DND-41 (cell line): ENCODE measurements around the gene VIL1.

Experiments used
- ATAC-seq: fragments of 200-7000 bp; cut with Tn5 transposase; 3 replicates; pipeline ENCODE4 v1.9.1; 2021; ENCODE audit warnings: low read depth; ENCODE audit not compliant: insufficient read depth
- DNase-seq: peaks from one replicate; pipeline ENCODE4 v3.0.0-alpha.2; 2020
- H2AFZ ChIP-seq: 2 replicates; pipeline ENCODE4 v1.6.0; 2012; ENCODE audit warnings: low read depth, low read length
- H3K27ac ChIP-seq: 2 replicates; pipeline ENCODE4 v1.5.1; 2012; ENCODE audit warnings: low read length, inconsistent platforms
- H3K27me3 ChIP-seq: fragments of 200-600 bp; sonication (generic); 2 replicates; pipeline ENCODE4 v1.6.0; 2012; ENCODE audit warnings: low read length, mild to moderate bottlenecking, inconsistent platforms; ENCODE audit not compliant: insufficient read depth, poor library complexity
- H3K36me3 ChIP-seq: 2 replicates; pipeline ENCODE4 v1.5.1; 2012; ENCODE audit warnings: low read length, inconsistent platforms; ENCODE audit not compliant: insufficient read depth
- H3K4me1 ChIP-seq: 2 replicates; pipeline ENCODE4 v1.5.1; 2012; ENCODE audit warnings: mild to moderate bottlenecking, low read length; ENCODE audit not compliant: insufficient read depth
- H3K4me2 ChIP-seq: 2 replicates; pipeline ENCODE4 v1.6.0; 2012; ENCODE audit warnings: mild to moderate bottlenecking, moderate library complexity, low read length, inconsistent platforms; ENCODE audit not compliant: insufficient read depth
- H3K4me3 ChIP-seq, 2 experiments: fragments of 200-600 bp in 1 of 2; shearing (Covaris generic) in 1 of 2; 2 replicates each; pipeline ENCODE4 v1.5.1; 2012 to 2016; ENCODE audit warnings: inconsistent platforms in 2 of 2, low read length in 2 of 2, mild to moderate bottlenecking in 2 of 2, low read depth in 1 of 2, moderate library complexity in 1 of 2
- H3K79me2 ChIP-seq: 2 replicates; pipeline ENCODE4 v1.6.0; 2012; ENCODE audit warnings: low read length, inconsistent platforms; ENCODE audit not compliant: insufficient read depth
- H3K9ac ChIP-seq: 2 replicates; pipeline ENCODE4 v1.6.0; 2012; ENCODE audit warnings: low read depth, mild to moderate bottlenecking, inconsistent platforms, low read length, moderate library complexity
- H3K9me3 ChIP-seq: 2 replicates; pipeline ENCODE4 v1.5.1; 2012; ENCODE audit warnings: low read length, moderate library complexity, mild to moderate bottlenecking, inconsistent platforms; ENCODE audit not compliant: insufficient read depth, severe bottlenecking
- H4K20me1 ChIP-seq: 2 replicates; pipeline ENCODE4 v1.6.0; 2012; ENCODE audit warnings: low read length; ENCODE audit not compliant: insufficient read depth
- EZH2 ChIP-seq: IDR thresholded peaks from 3 replicates; pipeline ENCODE4 v1.6.1; 2012; ENCODE audit warnings: borderline replicate concordance, low read depth, mild to moderate bottlenecking, moderate library complexity, low read length, inconsistent platforms; ENCODE audit not compliant: severe bottlenecking
- TF ChIP-seq, protein P1 (sequence below): IDR thresholded peaks from 2 replicates; pipeline ENCODE4 v1.5.1; 2012; ENCODE audit warnings: borderline replicate concordance, low read length, moderate library complexity, mild to moderate bottlenecking; ENCODE audit not compliant: poor library complexity, severe bottlenecking; ENCODE audit errors: extremely low read depth

Gene VIL1

DNA sequence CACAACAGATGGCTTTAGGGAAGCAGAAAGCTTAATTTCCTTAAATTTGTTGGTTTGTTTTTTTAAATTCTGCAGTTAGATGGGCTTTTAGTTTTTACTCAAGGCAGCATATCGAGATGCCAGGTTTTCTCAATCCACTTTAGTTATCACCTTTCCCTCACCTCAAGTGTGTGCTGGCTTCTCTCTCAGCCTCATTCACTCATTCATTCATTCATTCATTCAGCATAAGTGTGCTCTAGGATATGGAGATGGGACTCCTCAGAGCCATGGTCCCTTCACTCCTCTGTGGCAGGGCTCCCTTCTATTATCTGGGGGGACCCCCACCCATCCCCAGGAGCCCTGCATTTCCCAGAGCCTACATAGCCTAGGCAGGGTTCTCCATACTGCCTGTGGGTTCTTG is 19.0 kb downstream of the VIL1 start:
- H2AFZ ChIP-seq, result no peak overlapping the region
- ATAC-seq (no peak), DNase-seq (no peak)
- H3K79me2 ChIP-seq, result no peaks in the 10 kb centered on the region
- H4K20me1 ChIP-seq, result no peaks in the 10 kb centered on the region
- no peaks in the 10 kb centered on the region for H3K27me3 ChIP-seq
- H3K4me1 ChIP-seq, result no peaks in the 10 kb centered on the region
- no peak overlapping the region for H3K27ac ChIP-seq
- TF ChIP-seq, protein P1, sequence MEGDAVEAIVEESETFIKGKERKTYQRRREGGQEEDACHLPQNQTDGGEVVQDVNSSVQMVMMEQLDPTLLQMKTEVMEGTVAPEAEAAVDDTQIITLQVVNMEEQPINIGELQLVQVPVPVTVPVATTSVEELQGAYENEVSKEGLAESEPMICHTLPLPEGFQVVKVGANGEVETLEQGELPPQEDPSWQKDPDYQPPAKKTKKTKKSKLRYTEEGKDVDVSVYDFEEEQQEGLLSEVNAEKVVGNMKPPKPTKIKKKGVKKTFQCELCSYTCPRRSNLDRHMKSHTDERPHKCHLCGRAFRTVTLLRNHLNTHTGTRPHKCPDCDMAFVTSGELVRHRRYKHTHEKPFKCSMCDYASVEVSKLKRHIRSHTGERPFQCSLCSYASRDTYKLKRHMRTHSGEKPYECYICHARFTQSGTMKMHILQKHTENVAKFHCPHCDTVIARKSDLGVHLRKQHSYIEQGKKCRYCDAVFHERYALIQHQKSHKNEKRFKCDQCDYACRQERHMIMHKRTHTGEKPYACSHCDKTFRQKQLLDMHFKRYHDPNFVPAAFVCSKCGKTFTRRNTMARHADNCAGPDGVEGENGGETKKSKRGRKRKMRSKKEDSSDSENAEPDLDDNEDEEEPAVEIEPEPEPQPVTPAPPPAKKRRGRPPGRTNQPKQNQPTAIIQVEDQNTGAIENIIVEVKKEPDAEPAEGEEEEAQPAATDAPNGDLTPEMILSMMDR, result no peak
- no peak for TF ChIP-seq EZH2
- H3K4me2 ChIP-seq, result no peak overlapping the region
- H3K36me3 ChIP-seq, result no peaks in the 10 kb centered on the region
- H3K9ac ChIP-seq, result no peak overlapping the region
- H3K9me3 ChIP-seq, result no peaks in the 10 kb centered on the region
- H3K4me3 ChIP-seq, result no peak overlapping the region

DNA sequence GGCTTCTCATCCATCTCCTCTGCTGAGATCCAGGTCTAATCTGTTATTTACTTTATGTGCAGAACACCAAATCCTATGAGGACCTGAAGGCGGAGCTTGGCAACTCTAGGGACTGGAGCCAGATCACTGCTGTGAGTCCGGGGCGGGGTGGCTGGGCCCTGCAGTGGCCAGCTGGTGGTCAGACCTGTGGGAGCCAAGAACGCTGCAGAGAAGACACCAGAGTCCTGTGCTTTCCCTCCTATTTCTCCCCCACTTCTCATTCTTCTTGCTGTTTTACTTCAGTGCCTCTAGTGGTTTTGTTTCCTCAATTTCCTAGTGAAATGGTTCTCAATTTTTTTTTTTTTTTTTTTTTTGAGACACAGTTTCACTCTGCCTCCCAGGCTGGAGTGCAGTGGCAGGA is 19.7 kb downstream of the VIL1 start:
- Histone ChIP-seq H3K4me2 (no peak overlapping the region), H3K79me2 (no peaks in the 10 kb centered on the region), H4K20me1 (no peaks in the 10 kb centered on the region), H3K27me3 (no peaks in the 10 kb centered on the region), H3K4me3 (no peak overlapping the region), H3K4me1 (no peaks in the 10 kb centered on the region), H2AFZ (no peak overlapping the region), H3K36me3 (no peaks in the 10 kb centered on the region), H3K9me3 (no peaks in the 10 kb centered on the region), H3K9ac (no peak overlapping the region), H3K27ac (no peak overlapping the region)
- TF ChIP-seq EZH2, result no peak
- ATAC-seq (no peak), DNase-seq (no peak)

DNA sequence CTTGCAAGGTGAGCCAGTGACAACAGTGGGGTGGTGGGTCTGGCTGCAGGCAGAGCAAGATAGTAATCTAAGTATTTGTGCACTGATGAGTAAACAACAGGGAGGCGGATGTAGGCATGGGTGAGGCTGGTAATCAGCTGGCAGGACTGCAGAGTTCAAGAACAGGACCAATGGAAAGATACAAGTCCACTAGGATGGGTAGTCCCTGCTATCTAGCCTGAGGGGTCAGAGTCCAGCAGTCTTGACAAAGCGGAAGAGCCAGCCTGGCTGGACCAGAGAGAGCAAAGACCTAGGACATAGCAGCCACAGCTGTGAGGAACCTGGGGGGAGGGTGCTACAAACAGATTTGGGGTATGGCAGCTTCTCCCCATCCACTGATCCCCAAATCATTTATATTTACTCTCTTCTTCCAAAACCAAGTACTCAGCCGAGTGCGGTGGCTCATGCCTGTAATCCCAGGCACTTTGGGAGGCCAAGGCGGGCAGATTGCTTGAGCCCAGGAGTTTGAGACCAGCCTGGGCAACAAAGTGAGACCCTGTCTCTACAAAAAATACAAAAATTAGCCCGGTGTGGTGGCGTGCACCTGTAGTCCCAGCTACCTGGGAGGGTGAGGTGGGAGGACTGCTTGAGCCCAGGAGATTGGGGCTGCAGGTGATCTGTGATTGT is 25.9 kb downstream of the VIL1 start:
- H3K79me2 ChIP-seq, result no peaks in the 10 kb centered on the region
- no peak for TF ChIP-seq EZH2
- TF ChIP-seq, protein P1, result no peak
- ATAC-seq (no peak), DNase-seq (no peak)
- H3K9me3 ChIP-seq, result no peaks in the 10 kb centered on the region
- H3K4me2 ChIP-seq, result no peak overlapping the region
- H3K36me3 ChIP-seq, result peaks cover 19% of the 10 kb centered on the region
- H4K20me1 ChIP-seq, result no peaks in the 10 kb centered on the region
- no peak overlapping the region for H3K9ac ChIP-seq
- no peaks in the 10 kb centered on the region for H3K27me3 ChIP-seq
- H3K27ac ChIP-seq, result no peak overlapping the region
- no peak overlapping the region for H2AFZ ChIP-seq
- H3K4me3 ChIP-seq, result no peak overlapping the region
- H3K4me1 ChIP-seq, result no peaks in the 10 kb centered on the region

DNA sequence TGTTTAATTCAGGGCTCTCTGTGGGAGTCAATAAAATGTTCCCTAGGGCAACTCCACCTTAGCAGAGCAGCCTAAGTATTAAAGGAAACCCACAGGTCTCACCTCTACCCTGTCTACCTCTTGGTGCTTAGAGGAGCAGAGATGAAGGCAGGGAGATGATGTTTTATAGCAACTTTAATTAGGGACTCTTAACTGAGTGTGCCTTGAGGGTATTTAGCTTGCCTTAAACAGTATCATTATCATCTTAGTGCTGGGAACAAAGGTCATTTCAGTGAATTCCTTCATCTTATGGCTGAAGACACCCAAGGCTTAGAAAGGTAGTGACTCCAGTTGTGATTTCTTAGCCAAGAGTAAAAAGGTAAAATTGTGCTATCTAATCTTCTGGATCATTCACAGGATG is 26.7 kb downstream of the VIL1 start:
- ATAC-seq, result no peak
- no peaks in the 10 kb centered on the region for H3K4me1 ChIP-seq
- no peaks in the 10 kb centered on the region for H3K9me3 ChIP-seq
- TF ChIP-seq EZH2, result no peak
- TF ChIP-seq, protein P1, result no peak
- H3K4me2 ChIP-seq, result no peak overlapping the region
- no peaks in the 10 kb centered on the region for H3K79me2 ChIP-seq
- H3K27me3 ChIP-seq, result no peaks in the 10 kb centered on the region
- DNase-seq, result no peak
- H3K4me3 ChIP-seq, result no peak overlapping the region
- H3K27ac ChIP-seq, result no peak overlapping the region
- no peak overlapping the region for H2AFZ ChIP-seq
- peaks cover 27% of the 10 kb centered on the region for H3K36me3 ChIP-seq
- H4K20me1 ChIP-seq, result no peaks in the 10 kb centered on the region
- H3K9ac ChIP-seq, result no peak overlapping the region
